ENCODE results near the gene SERPINE2.

DNA sequence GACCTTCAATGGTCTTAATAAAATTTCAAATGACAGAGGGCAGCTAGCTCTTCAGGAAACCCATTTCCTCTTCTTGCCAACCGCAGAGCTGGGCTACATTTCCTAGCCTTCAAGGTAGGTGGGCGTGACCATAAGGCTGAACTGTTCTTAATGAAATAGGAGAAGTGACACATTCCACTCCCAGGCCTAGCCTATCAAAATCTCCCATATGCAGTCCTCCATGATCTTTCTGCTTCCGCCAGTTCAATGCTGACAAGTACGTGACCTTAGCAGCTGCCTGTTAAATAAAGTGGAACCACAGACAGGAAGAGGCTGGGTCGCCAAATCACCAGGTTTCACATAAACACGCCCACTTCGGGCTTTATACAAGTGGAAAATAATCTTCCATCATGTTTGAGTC, 13.2 kb downstream of the SERPINE2 start:
- TF ChIP-seq POLR2A (IDR thresholded peaks at IDR 0.05), result no peak
- TF ChIP-seq, protein P1, sequence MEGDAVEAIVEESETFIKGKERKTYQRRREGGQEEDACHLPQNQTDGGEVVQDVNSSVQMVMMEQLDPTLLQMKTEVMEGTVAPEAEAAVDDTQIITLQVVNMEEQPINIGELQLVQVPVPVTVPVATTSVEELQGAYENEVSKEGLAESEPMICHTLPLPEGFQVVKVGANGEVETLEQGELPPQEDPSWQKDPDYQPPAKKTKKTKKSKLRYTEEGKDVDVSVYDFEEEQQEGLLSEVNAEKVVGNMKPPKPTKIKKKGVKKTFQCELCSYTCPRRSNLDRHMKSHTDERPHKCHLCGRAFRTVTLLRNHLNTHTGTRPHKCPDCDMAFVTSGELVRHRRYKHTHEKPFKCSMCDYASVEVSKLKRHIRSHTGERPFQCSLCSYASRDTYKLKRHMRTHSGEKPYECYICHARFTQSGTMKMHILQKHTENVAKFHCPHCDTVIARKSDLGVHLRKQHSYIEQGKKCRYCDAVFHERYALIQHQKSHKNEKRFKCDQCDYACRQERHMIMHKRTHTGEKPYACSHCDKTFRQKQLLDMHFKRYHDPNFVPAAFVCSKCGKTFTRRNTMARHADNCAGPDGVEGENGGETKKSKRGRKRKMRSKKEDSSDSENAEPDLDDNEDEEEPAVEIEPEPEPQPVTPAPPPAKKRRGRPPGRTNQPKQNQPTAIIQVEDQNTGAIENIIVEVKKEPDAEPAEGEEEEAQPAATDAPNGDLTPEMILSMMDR (IDR thresholded peaks at IDR 0.05), result no peak
- TF ChIP-seq EP300 (IDR thresholded peaks at IDR 0.05), result no peak

Data from ovary (tissue), 3 donors.